HepG2 (cell line): Measurements from ENCODE around the gene TUBB4B. TPM values are rescaled to one million over a fixed set of nuclear protein-coding genes. Genes with fewer than 3 reads are reported as not detected.

Source experiments
- DMAP1 ChIP-seq: IDR thresholded peaks from 2 replicates; pipeline ENCODE4 v1.6.1; 2016
- FOXP4 ChIP-seq: sonication (generic); formaldehyde crosslinking; IDR thresholded peaks from 2 replicates; pipeline ENCODE4 v1.4.0; 2020; ENCODE audit warnings: missing genetic modification reagents
- IKZF5 ChIP-seq: IDR thresholded peaks from 2 replicates; pipeline ENCODE4 v1.6.1; 2018; ENCODE audit warnings: missing genetic modification reagents, mild to moderate bottlenecking, missing compliant biosample characterization
- JUND ChIP-seq: sonication (generic); formaldehyde crosslinking; IDR thresholded peaks from 2 replicates; pipeline ENCODE4 v1.8.0; 2022; ENCODE audit warnings: mild to moderate bottlenecking, missing genetic modification reagents
- KMT2A ChIP-seq: sonication (generic); formaldehyde crosslinking; IDR thresholded peaks from 2 replicates; pipeline ENCODE4 v1.4.0; 2020; ENCODE audit warnings: missing genetic modification reagents
- MAZ ChIP-seq, 2 experiments: sonication (generic) in 1 of 2; formaldehyde crosslinking in 1 of 2; IDR thresholded peaks; 2 replicates each; pipeline versions ENCODE4 v1.5.0 to v1.6.1; 2012 to 2020; ENCODE audit warnings: low read depth in 2 of 2, mild to moderate bottlenecking in 2 of 2, borderline replicate concordance in 1 of 2, improper control_type of control experiment in 1 of 2, low read length in 1 of 2, missing genetic modification reagents in 1 of 2, moderate library complexity in 1 of 2
- NR2F6 ChIP-seq, 2 experiments: IDR thresholded peaks; 2 replicates each; pipeline ENCODE4 v1.6.1; 2016; ENCODE audit warnings: antibody characterized with exemption in 1 of 2, mild to moderate bottlenecking in 1 of 2
- SAP130 ChIP-seq: IDR thresholded peaks from 2 replicates; pipeline ENCODE4 v1.6.1; 2016; ENCODE audit warnings: low read depth
- TCF12 ChIP-seq, 2 experiments: fragments of 450-650 bp in 1 of 2; sonication (generic) in 1 of 2; formaldehyde crosslinking in 1 of 2; IDR thresholded peaks; 2 replicates each; pipeline versions ENCODE4 v1.6.1 to v1.8.0; 2017 to 2022; ENCODE audit warnings: antibody characterized with exemption in 1 of 2, mild to moderate bottlenecking in 1 of 2, missing genetic modification reagents in 1 of 2, moderate library complexity in 1 of 2
- THAP8 ChIP-seq: sonication (generic); formaldehyde crosslinking; IDR thresholded peaks from 2 replicates; pipeline ENCODE4 v1.5.1; 2020; ENCODE audit warnings: missing genetic modification reagents, mild to moderate bottlenecking, borderline replicate concordance
- U2AF1 ChIP-seq: fragments of 200-400 bp; formaldehyde crosslinking; optimal IDR thresholded peaks from 2 replicates; pipeline ENCODE3; 2017; ENCODE audit warnings: mild to moderate bottlenecking, low read depth, low read length
- ZFP90 ChIP-seq: sonication (generic); formaldehyde crosslinking; IDR thresholded peaks from 2 replicates; pipeline ENCODE4 v1.8.0; 2022; ENCODE audit warnings: missing genetic modification reagents, mild to moderate bottlenecking, inconsistent platforms, borderline replicate concordance
- ZMYM2 ChIP-seq: sonication (generic); formaldehyde crosslinking; IDR thresholded peaks from 2 replicates; pipeline ENCODE4 v1.8.0; 2022; ENCODE audit warnings: mild to moderate bottlenecking, missing genetic modification reagents
- ZNF17 ChIP-seq: sonication (generic); formaldehyde crosslinking; IDR thresholded peaks from 2 replicates; pipeline ENCODE4 v1.5.0; 2020; ENCODE audit warnings: mild to moderate bottlenecking, missing genetic modification reagents
- ZNF230 ChIP-seq: sonication (generic); formaldehyde crosslinking; IDR thresholded peaks from 2 replicates; pipeline ENCODE4 v1.4.0; 2020; ENCODE audit warnings: mild to moderate bottlenecking, missing genetic modification reagents
- ZNF234 ChIP-seq: sonication (generic); formaldehyde crosslinking; conservative IDR thresholded peaks from 2 replicates; pipeline ENCODE4 v1.5.1; 2020; ENCODE audit warnings: mild to moderate bottlenecking, missing genetic modification reagents
- ZNF263 ChIP-seq: sonication (generic); formaldehyde crosslinking; IDR thresholded peaks from 2 replicates; pipeline ENCODE4 v1.4.0; 2020; ENCODE audit warnings: missing genetic modification reagents
- ZNF510 ChIP-seq: sonication (generic); formaldehyde crosslinking; IDR thresholded peaks from 2 replicates; pipeline ENCODE4 v1.4.0; 2020; ENCODE audit warnings: low read depth, mild to moderate bottlenecking, missing genetic modification reagents
- ZNF530 ChIP-seq: sonication (generic); formaldehyde crosslinking; IDR thresholded peaks from 2 replicates; pipeline ENCODE4 v1.5.0; 2020; ENCODE audit warnings: low read depth, mild to moderate bottlenecking, missing genetic modification reagents
- ZNF563 ChIP-seq: sonication (generic); formaldehyde crosslinking; IDR thresholded peaks from 2 replicates; pipeline ENCODE4 v1.8.0; 2022; ENCODE audit warnings: mild to moderate bottlenecking, moderate library complexity, missing genetic modification reagents
- ZNF589 ChIP-seq: sonication (generic); formaldehyde crosslinking; conservative IDR thresholded peaks from 2 replicates; pipeline ENCODE4 v1.8.0; 2022; ENCODE audit warnings: mild to moderate bottlenecking, moderate library complexity, missing genetic modification reagents
- ZNF674 ChIP-seq: sonication (generic); formaldehyde crosslinking; IDR thresholded peaks from 2 replicates; pipeline ENCODE4 v1.5.0; 2020; ENCODE audit warnings: low read depth, mild to moderate bottlenecking, missing genetic modification reagents
- ZNF710 ChIP-seq: sonication (generic); formaldehyde crosslinking; IDR thresholded peaks from 2 replicates; pipeline ENCODE4 v1.5.0; 2020; ENCODE audit warnings: mild to moderate bottlenecking, missing genetic modification reagents, borderline replicate concordance
- polyA plus RNA-seq, 8 experiments: library from polyadenylated mRNA; depleted of rRNA in 3 of 8; stranded (reverse) in 7 of 8; unstranded in 1 of 8; fragments of >200 nt; fragmentation: Illumina TruSeq in 4 of 8; extraction: Trizol in 4 of 8; gene quantifications; 2 replicates each; pipeline versions ENCODE4 v1.2.1 to v1.2.3, GENCODE V29; 2011 to 2016; ENCODE audit warnings: low read depth in 4 of 8, missing spikeins in 1 of 8, mixed read lengths in 1 of 8; ENCODE audit not compliant: insufficient read depth in 1 of 8
- total RNA-seq, 5 experiments: library from RNA; depleted of rRNA; stranded (reverse); fragments of >200 nt; fragmentation: Illumina TruSeq; extraction: Trizol; gene quantifications; 2 replicates each; pipeline ENCODE4 v1.2.3, GENCODE V29; 2016; ENCODE audit warnings: low read depth in 1 of 5

The TUBB4B gene
- total and polyA plus RNA-seq, 2 of the 13 experiments (the other 11 are each of a cell fraction or from before 2014, with no cell fraction given): 182 to 412 TPM

- TF ChIP-seq ZNF230 (CRISPR knock-in tag): peak; percentile 75; the same call in 1 of the 2 replicates
- no peak for TF ChIP-seq ZNF510 (CRISPR knock-in tag)
- TF ChIP-seq ZNF589: 0 out of 2 replicates have a peak, but pooled peaks have one; percentile 45
- no peak for TF ChIP-seq ZMYM2
- TF ChIP-seq ZNF710 (CRISPR knock-in tag): 0 out of 2 replicates have a peak, but pooled peaks have one; percentile 15
- peak; percentile 68 for TF ChIP-seq NR2F6 (IDR thresholded peaks at IDR 0.05)
- TF ChIP-seq NR2F6 (CRISPR knock-in tag; IDR thresholded peaks at IDR 0.05): peak; percentile 72
- TF ChIP-seq ZNF674 (CRISPR knock-in tag): no peak
- peak; percentile 13; the same call in 1 of the 2 replicates for TF ChIP-seq JUND (CRISPR knock-in tag)
- TF ChIP-seq ZNF17 (CRISPR knock-in tag): no peak
- peak; percentile 43; the same call in 1 of the 2 replicates for TF ChIP-seq ZNF263 (CRISPR knock-in tag)
- TF ChIP-seq IKZF5 (CRISPR knock-in tag): 0 out of 2 replicates have a peak, but pooled peaks have one; percentile 30
- no peak for TF ChIP-seq DMAP1 (CRISPR knock-in tag)
- 0 out of 2 replicates have a peak, but pooled peaks have one; percentile 23 for TF ChIP-seq ZFP90 (CRISPR knock-in tag)
- no peak for TF ChIP-seq MAZ (IDR thresholded peaks at IDR 0.05; ENCODE audit: borderline replicate concordance, low read depth, low read length)
- peak; percentile 47; the same call in 1 of the 2 replicates for TF ChIP-seq MAZ (CRISPR knock-in tag; IDR thresholded peaks at IDR 0.05; ENCODE audit: low read depth)
- no peak for TF ChIP-seq TCF12 (IDR thresholded peaks at IDR 0.05)
- TF ChIP-seq TCF12 (CRISPR knock-in tag; IDR thresholded peaks at IDR 0.05): peak; percentile 46
- no peak for TF ChIP-seq ZNF530
- TF ChIP-seq ZNF234: 0 out of 2 replicates have a peak, but pooled peaks have one; percentile 53
- peak; percentile 77 for TF ChIP-seq SAP130 (CRISPR knock-in tag)
- TF ChIP-seq ZNF563: no peak
- TF ChIP-seq FOXP4 (CRISPR knock-in tag): peak; percentile 53
- TF ChIP-seq THAP8 (CRISPR knock-in tag): no peak
- peak; percentile 28; the same call in 1 of the 2 replicates for TF ChIP-seq KMT2A (CRISPR knock-in tag)
- peak; percentile 69 for TF ChIP-seq U2AF1
These were observed 11.0 kb upstream of the TUBB4B start (continued) for GRCh38 chr9:137229903-137230704.
